Hepatocyte (in vitro differentiated cells): ENCODE data around the gene UTS2B.

Source experiments
- CTCF ChIP-seq: fragments of 200-600 bp; sonication (generic); IDR thresholded peaks from 2 replicates; pipeline ENCODE4 v1.5.1; 2016; ENCODE audit warnings: antibody characterized with exemption, mild to moderate bottlenecking; ENCODE audit not compliant: poor library complexity
- EZH2 ChIP-seq: fragments of 200-600 bp; sonication (generic); IDR thresholded peaks from 2 replicates; pipeline ENCODE4 v1.6.1; 2016; ENCODE audit warnings: antibody characterized with exemption, mild to moderate bottlenecking, borderline replicate concordance
- EZH2phosphoT487 ChIP-seq: fragments of 200-600 bp; sonication (generic); IDR thresholded peaks from one replicate; pipeline ENCODE4 v1.6.1; 2018; ENCODE audit warnings: antibody characterized with exemption, mild to moderate bottlenecking, low read depth, moderate library complexity; ENCODE audit not compliant: unreplicated experiment, severe bottlenecking

- TF ChIP-seq CTCF (no peak), EZH2 (no peak), EZH2phosphoT487 (no peak)
These were observed 83.7 kb downstream of the UTS2B start for GRCh38 chr3:191246630-191247029.
